HG03342 (cell line): ENCODE measurements around the gene ZNF582.
"Not testable (repeated sequence)": the region's sequence is repeated elsewhere in the genome, so short reads cannot be mapped to it uniquely, and the experiment has no call there.

Experiments
- ATAC-seq: cut with Tn5 transposase; IDR thresholded peaks from one replicate; pipeline ENCODE4 v1.9.1; 2021; ENCODE audit warnings: mild to moderate bottlenecking, moderate library complexity; ENCODE audit not compliant: unreplicated experiment

ZNF582 gene

DNA sequence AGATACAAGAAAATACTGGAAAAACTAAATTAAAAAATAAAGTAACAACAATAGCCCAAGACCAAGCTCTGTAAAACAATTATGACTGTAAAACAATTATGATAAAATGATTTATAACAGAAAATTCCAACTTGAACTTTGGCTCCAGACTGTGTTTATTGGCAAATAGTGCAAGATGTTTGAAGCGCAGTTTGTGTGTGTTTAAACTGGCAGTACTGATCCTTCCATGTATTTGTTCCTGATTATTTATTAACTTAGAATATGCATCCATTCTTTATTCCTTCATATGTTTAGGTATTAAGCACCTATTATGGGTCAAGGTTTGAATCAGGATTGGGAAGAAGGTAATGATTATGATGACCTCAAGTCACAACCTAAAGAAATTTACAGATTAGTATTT, 37.8 kb downstream of the ZNF582 start:
- no peak for ATAC-seq

DNA sequence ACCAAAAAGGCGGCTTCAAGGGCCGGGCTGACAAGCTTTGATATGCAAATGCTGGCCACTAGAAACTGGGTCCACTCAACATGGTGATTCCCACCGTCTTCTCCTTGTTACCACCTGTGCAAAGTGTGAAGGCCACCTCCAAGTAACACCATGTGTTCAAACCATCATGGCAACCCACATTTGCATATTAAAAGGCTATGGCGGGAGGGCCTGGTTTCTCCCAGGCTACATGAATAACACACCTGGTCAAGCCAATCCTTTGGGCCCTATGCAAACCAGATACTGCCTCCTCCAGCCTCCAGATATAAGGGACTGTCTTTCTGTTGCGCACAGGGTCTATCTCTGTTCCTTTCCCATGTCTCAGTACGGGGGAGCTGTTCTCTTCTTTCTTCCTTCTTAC, 42.1 kb downstream of the ZNF582 start:
- no peak for ATAC-seq

DNA sequence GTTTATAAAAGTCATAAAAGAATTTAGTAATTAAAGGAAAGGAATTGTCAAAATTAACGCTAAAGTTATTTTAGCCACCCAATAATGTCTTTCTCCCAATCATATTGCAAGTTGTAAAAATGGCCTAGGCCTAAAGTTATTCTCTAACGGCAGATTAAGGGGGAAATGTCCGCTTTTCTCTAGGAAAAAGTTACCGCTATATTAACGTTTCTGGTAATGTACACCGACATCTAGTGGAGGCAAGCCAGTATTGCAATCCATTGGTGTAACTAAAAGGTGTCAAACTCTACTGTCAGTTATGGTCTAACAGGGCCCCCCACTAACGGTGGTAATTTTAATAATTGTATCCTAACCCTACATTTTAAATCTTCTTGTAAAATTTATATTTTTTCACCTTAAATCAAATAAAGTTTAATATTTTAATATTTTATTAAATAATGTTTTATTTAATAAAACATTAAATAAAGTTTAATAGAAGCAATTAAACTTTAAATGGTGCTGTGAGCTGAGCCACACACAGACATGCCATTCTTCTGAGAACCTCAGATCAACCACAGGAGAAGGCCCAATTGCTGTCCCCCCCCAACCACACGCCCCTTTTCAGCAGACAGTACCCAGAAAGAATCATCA, 42.8 kb downstream of the ZNF582 start:
- no peak for ATAC-seq

DNA sequence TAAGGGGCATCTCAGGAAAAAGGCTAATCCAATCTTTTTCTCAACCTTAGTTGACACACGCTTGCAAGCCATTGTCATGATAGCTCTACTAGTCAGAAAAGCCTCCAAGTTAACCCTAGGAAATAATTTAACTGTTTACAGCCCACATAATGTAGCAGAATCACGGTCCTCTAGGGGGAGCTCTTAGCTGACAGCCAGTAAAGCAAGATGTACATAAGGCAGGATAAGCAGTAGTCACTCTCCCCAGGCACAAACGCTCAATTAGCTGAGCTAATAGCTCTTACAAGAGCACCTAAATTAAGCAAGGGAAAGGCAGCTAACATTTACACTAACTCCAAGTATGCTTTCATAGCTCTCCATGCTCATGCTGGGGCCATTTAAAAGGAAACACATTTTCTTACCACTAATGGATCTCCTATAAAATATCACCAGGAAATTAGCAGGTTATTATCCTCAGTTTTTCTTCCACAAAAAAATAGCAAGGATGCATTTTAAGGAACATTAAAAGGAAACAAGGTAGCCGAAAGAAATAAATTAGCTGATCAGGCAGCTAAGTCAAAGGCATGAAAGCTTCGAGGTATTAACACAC, 45.0 kb downstream of the ZNF582 start:
- no peak for ATAC-seq

DNA sequence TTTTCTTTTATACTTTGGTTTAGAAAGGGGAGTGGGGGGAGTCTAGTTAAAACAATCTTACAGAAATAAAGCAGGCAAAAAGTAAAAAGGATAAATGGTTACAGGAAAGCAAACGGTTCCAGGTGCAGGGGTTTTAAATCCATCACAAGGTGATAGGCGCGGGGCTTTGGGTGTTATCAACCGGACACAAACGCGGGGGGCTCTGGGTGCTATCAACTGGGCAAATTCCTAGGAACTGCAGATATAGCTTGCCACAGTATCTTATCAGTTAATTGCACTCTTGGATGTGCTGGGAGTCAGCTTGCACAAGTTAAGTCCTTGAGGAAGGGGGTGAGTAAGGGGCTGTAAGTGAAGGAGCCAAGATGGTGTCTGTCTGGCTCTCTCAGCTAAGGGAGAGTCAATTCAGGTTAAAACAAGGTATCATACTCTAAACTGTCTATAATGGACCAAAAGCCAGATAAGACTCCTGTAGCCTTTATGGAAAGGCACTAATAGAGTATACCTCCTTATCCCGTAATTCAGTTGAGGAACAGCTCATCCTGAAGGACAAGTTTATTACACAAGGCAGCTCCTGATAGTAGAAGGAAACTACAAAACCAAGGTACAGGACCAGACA, 46.1 kb downstream of the ZNF582 start:
- no peak for ATAC-seq

DNA sequence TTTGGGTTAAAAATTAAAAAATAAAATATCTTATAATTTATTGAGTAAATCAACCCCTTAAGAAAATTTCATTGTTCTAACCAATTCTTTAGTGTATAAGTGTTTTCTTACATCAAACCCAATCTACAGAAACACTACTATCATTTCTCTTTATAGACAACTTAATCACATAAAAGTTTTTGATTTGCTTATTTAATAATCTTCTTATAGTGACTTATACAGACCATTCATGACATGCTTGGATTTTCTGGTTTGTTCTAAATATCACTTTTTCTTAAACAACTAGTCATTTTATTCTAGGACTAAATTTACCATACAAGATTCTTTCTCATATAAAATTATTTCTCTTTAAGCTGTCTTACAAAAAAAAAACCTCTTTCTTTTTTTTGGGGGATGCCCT, 51.4 kb downstream of the ZNF582 start:
- ATAC-seq = no peak

DNA sequence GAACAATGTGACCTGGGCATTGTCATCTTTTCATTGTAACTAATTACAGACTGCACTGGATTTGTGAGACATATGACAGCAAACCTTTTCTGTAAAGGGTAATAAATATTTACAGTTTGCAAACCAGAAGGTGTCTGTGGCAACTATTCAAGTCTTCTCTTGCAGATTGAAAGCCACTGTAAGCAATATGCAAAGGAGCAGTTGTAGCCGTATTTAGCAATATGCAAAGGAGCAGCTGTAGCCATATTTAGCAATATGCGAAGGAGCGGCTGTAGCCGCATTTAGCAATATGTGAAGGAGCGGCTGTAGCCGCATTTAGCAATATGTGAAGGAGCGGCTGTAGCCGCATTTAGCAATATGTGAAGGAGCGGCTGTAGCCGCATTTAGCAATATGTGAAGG, 54.3 kb downstream of the ZNF582 start:
- not testable (repeated sequence) for ATAC-seq

DNA sequence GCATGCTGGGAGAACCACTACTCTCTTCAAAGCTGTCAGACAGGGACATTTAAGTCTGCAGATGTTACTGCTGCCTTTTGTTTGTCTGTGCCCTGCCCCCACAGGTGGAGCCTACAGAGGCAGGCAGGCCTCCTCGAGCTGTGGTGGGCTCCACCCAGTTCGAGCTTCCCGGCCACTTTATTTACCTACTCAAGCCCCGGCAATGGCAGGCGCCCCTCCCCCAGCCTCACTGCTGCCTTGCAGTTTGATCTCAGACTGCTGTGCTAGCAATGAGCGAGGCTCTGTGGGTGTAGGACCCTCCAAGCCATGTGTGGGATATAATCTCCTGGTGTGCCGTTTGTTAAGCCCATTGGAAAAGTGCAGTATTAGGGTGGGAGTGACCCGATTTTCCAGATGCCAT, 56.3 kb downstream of the ZNF582 start:
- not testable (repeated sequence) for ATAC-seq

DNA sequence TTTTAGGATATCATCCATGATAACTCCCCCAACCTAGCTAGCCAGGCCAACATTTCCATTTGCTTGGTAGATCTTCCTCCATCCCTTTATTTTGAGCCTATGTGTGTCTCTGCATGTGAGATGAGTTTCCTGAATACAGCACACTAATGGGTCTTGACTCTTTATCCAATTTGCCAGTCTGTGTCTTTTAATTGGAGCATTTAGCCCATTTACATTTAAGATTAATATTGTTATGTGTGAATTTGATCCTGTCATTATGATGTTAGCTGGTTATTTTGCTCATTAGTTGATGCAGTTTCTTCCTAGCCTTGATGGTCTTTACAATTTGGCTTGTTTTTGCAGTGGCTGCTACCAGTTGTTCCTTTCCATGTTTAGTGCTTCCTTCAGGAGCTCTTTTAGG, 58.0 kb downstream of the ZNF582 start:
- ATAC-seq = not testable (repeated sequence)

DNA sequence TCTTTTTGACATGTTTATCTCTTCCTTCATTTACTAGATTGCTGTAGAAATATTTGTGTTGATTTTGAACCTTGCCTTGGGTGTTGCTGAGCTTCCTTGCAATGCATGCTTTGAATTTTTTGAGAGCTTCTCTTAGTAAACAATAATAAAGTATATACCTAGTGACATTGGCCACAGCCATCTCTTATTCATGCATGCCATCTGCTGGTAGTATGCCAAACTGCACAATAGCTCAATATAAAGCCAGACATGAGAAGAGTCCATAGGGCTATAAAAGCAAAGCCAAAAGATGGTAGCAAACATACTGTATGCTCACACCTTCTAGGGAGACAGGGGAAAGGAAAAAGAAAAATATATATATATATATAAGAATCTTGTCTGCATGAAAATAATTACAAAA, 59.8 kb downstream of the ZNF582 start:
- no peak for ATAC-seq
